IMR-90 (cell line): ENCODE data around the gene IGFBP3.

Source experiments
- MAFK ChIP-seq: IDR thresholded peaks from 2 replicates; pipeline ENCODE4 v1.6.1; 2012; ENCODE audit warnings: low read depth, low read length, improper control_type of control experiment
- MAZ ChIP-seq: IDR thresholded peaks from 2 replicates; pipeline ENCODE4 v1.6.1; 2012; ENCODE audit warnings: low read depth, mild to moderate bottlenecking, low read length, improper control_type of control experiment, moderate library complexity, borderline replicate concordance
- MXI1 ChIP-seq: IDR thresholded peaks from 2 replicates; pipeline ENCODE4 v1.6.1; 2012; ENCODE audit warnings: low read depth, mild to moderate bottlenecking, low read length, moderate library complexity, borderline replicate concordance
- POLR2A ChIP-seq: IDR thresholded peaks from 2 replicates; pipeline ENCODE4 v1.6.1; 2012; ENCODE audit warnings: mild to moderate bottlenecking, low read depth, low read length
- RAD21 ChIP-seq: IDR thresholded peaks from 2 replicates; pipeline ENCODE4 v1.6.1; 2012; ENCODE audit warnings: low read length, improper control_type of control experiment
- TF ChIP-seq, protein P1 (sequence below): conservative IDR thresholded peaks from 2 replicates; pipeline ENCODE4 v1.5.1; 2012; ENCODE audit warnings: mild to moderate bottlenecking, low read depth, low read length, improper control_type of control experiment

DNA sequence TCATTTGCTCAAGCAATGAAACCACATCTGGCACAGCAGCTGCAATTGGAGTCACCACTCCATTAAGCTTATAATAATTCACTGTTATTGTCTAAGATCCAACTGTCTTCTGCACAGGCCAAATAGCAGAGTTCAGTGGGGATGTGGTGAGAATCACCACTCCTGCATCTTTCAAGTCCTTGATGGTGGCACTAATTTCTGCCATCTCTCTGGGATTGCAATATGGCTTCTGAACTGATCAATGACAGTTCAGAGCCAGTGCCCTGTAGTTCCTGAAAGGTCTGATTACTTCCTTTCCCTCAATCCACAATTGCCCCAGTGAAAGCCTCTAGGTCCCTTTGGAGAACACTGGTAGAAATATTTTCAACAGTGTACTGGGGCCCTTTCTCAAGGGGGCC lies 26.4 kb downstream of the IGFBP3 start:
- TF ChIP-seq POLR2A (no peak), MAZ (no peak), RAD21 (no peak), MAFK (no peak), MXI1 (no peak)
- TF ChIP-seq, protein P1, sequence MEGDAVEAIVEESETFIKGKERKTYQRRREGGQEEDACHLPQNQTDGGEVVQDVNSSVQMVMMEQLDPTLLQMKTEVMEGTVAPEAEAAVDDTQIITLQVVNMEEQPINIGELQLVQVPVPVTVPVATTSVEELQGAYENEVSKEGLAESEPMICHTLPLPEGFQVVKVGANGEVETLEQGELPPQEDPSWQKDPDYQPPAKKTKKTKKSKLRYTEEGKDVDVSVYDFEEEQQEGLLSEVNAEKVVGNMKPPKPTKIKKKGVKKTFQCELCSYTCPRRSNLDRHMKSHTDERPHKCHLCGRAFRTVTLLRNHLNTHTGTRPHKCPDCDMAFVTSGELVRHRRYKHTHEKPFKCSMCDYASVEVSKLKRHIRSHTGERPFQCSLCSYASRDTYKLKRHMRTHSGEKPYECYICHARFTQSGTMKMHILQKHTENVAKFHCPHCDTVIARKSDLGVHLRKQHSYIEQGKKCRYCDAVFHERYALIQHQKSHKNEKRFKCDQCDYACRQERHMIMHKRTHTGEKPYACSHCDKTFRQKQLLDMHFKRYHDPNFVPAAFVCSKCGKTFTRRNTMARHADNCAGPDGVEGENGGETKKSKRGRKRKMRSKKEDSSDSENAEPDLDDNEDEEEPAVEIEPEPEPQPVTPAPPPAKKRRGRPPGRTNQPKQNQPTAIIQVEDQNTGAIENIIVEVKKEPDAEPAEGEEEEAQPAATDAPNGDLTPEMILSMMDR: no peak
